H1 (cell line): ENCODE results near the gene CORO2B. TPM values are rescaled to one million over a fixed set of nuclear protein-coding genes. Genes with fewer than 3 reads are reported as not detected.

Source experiments
- CBX8 ChIP-seq: fragments of 300-800, 300-1000 bp; sonication (generic); IDR thresholded peaks from 2 replicates; pipeline ENCODE4 v1.7.1; 2016; ENCODE audit warnings: low read depth, low read length, borderline replicate concordance
- EGR1 ChIP-seq: IDR thresholded peaks from 2 replicates; pipeline ENCODE4 v1.6.1; 2011; ENCODE audit warnings: low read depth, low read length, borderline replicate concordance
- HDAC6 ChIP-seq: IDR thresholded peaks from one replicate; pipeline ENCODE4 v1.7.1; 2012; ENCODE audit warnings: low read depth, mild to moderate bottlenecking, inconsistent platforms, low read length, moderate library complexity
- KDM4A ChIP-seq: IDR thresholded peaks from one replicate; pipeline ENCODE4 v1.7.1; 2012; ENCODE audit warnings: low read depth, mild to moderate bottlenecking, moderate library complexity, low read length, inconsistent platforms; ENCODE audit not compliant: severe bottlenecking
- NRF1 ChIP-seq: IDR thresholded peaks from 2 replicates; pipeline ENCODE4 v1.6.1; 2011; ENCODE audit warnings: mild to moderate bottlenecking, low read depth, low read length, improper control_type of control experiment
- SIX5 ChIP-seq: IDR thresholded peaks from 2 replicates; pipeline ENCODE4 v1.6.1; 2011; ENCODE audit warnings: mild to moderate bottlenecking, low read depth, low read length
- SRF ChIP-seq: IDR thresholded peaks from 2 replicates; pipeline ENCODE4 v1.6.1; 2011; ENCODE audit warnings: mild to moderate bottlenecking, low read depth, low read length, moderate library complexity
- polyA plus RNA-seq, 7 experiments: library from polyadenylated mRNA; depleted of rRNA in 3 of 7; stranded (reverse) in 5 of 7; unstranded in 2 of 7; fragments of >200 nt in 5 of 7; fragments of 200-250 nt in 2 of 7; gene quantifications; 1 replicate in 5 of 7; 2 replicates in 1 of 7; 4 replicates in 1 of 7; pipeline versions ENCODE4 v1.2.1 to v1.2.3, GENCODE V29; 2011 to 2013; ENCODE audit warnings: missing spikeins in 2 of 7, mixed read lengths in 2 of 7
- total RNA-seq: library from RNA; stranded (reverse); fragmentation: NEBNext Ultra II Directional; extraction: Animal tissue kit (Norgen Biotek cat#: 25700); gene quantifications from 2 replicates; pipeline ENCODE4 v1.2.1, GENCODE V29; 2021
- TF ChIP-seq, protein P1 (sequence below): fragments of 300-600 bp; sonication (generic); IDR thresholded peaks from 2 replicates; pipeline ENCODE4 v1.7.1; 2012; ENCODE audit warnings: low read length, moderate library complexity, mild to moderate bottlenecking, inconsistent platforms; ENCODE audit not compliant: insufficient replicate concordance
- TF ChIP-seq, protein P2 (sequence below), 3 experiments: IDR thresholded peaks; 1 replicate in 2 of 3; 2 replicates in 1 of 3; pipeline versions ENCODE4 v1.5.1 to v1.6.1; 2011; ENCODE audit warnings: low read length in 3 of 3, mild to moderate bottlenecking in 3 of 3, inconsistent platforms in 2 of 3, low read depth in 1 of 3, moderate library complexity in 1 of 3; ENCODE audit not compliant: insufficient read depth in 1 of 3; ENCODE audit errors: control extremely low read depth in 1 of 3

Gene CORO2B
- total and polyA plus RNA-seq, 2 of the 8 experiments (the other 6 are each of a cell fraction or from before 2014, with no cell fraction given) = 3.4 to 6.7 TPM

DNA sequence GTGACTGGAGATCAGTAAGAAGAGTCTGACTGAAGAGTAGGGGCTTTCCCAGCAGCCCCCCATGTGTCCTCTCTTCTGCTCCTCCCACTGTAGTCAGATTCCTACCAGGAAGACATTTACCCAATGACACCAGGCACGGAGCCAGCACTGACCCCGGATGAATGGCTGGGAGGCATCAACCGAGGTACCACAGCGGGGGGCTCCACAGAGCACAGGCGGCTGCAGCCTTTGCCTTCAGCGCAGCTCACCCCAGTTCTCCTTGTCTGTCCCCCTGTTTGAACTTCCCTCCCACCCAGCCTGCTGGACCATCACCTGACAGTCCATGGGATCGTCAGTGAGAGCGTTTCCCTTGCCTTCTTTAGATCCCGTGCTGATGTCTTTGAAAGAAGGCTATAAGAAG, 140.3 kb downstream of the CORO2B start (continued):
- TF ChIP-seq, protein P1, sequence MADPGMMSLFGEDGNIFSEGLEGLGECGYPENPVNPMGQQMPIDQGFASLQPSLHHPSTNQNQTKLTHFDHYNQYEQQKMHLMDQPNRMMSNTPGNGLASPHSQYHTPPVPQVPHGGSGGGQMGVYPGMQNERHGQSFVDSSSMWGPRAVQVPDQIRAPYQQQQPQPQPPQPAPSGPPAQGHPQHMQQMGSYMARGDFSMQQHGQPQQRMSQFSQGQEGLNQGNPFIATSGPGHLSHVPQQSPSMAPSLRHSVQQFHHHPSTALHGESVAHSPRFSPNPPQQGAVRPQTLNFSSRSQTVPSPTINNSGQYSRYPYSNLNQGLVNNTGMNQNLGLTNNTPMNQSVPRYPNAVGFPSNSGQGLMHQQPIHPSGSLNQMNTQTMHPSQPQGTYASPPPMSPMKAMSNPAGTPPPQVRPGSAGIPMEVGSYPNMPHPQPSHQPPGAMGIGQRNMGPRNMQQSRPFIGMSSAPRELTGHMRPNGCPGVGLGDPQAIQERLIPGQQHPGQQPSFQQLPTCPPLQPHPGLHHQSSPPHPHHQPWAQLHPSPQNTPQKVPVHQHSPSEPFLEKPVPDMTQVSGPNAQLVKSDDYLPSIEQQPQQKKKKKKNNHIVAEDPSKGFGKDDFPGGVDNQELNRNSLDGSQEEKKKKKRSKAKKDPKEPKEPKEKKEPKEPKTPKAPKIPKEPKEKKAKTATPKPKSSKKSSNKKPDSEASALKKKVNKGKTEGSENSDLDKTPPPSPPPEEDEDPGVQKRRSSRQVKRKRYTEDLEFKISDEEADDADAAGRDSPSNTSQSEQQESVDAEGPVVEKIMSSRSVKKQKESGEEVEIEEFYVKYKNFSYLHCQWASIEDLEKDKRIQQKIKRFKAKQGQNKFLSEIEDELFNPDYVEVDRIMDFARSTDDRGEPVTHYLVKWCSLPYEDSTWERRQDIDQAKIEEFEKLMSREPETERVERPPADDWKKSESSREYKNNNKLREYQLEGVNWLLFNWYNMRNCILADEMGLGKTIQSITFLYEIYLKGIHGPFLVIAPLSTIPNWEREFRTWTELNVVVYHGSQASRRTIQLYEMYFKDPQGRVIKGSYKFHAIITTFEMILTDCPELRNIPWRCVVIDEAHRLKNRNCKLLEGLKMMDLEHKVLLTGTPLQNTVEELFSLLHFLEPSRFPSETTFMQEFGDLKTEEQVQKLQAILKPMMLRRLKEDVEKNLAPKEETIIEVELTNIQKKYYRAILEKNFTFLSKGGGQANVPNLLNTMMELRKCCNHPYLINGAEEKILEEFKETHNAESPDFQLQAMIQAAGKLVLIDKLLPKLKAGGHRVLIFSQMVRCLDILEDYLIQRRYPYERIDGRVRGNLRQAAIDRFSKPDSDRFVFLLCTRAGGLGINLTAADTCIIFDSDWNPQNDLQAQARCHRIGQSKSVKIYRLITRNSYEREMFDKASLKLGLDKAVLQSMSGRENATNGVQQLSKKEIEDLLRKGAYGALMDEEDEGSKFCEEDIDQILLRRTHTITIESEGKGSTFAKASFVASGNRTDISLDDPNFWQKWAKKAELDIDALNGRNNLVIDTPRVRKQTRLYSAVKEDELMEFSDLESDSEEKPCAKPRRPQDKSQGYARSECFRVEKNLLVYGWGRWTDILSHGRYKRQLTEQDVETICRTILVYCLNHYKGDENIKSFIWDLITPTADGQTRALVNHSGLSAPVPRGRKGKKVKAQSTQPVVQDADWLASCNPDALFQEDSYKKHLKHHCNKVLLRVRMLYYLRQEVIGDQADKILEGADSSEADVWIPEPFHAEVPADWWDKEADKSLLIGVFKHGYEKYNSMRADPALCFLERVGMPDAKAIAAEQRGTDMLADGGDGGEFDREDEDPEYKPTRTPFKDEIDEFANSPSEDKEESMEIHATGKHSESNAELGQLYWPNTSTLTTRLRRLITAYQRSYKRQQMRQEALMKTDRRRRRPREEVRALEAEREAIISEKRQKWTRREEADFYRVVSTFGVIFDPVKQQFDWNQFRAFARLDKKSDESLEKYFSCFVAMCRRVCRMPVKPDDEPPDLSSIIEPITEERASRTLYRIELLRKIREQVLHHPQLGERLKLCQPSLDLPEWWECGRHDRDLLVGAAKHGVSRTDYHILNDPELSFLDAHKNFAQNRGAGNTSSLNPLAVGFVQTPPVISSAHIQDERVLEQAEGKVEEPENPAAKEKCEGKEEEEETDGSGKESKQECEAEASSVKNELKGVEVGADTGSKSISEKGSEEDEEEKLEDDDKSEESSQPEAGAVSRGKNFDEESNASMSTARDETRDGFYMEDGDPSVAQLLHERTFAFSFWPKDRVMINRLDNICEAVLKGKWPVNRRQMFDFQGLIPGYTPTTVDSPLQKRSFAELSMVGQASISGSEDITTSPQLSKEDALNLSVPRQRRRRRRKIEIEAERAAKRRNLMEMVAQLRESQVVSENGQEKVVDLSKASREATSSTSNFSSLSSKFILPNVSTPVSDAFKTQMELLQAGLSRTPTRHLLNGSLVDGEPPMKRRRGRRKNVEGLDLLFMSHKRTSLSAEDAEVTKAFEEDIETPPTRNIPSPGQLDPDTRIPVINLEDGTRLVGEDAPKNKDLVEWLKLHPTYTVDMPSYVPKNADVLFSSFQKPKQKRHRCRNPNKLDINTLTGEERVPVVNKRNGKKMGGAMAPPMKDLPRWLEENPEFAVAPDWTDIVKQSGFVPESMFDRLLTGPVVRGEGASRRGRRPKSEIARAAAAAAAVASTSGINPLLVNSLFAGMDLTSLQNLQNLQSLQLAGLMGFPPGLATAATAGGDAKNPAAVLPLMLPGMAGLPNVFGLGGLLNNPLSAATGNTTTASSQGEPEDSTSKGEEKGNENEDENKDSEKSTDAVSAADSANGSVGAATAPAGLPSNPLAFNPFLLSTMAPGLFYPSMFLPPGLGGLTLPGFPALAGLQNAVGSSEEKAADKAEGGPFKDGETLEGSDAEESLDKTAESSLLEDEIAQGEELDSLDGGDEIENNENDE = no peak
- TF ChIP-seq, protein P2, sequence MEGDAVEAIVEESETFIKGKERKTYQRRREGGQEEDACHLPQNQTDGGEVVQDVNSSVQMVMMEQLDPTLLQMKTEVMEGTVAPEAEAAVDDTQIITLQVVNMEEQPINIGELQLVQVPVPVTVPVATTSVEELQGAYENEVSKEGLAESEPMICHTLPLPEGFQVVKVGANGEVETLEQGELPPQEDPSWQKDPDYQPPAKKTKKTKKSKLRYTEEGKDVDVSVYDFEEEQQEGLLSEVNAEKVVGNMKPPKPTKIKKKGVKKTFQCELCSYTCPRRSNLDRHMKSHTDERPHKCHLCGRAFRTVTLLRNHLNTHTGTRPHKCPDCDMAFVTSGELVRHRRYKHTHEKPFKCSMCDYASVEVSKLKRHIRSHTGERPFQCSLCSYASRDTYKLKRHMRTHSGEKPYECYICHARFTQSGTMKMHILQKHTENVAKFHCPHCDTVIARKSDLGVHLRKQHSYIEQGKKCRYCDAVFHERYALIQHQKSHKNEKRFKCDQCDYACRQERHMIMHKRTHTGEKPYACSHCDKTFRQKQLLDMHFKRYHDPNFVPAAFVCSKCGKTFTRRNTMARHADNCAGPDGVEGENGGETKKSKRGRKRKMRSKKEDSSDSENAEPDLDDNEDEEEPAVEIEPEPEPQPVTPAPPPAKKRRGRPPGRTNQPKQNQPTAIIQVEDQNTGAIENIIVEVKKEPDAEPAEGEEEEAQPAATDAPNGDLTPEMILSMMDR (IDR thresholded peaks at IDR 0.05; ENCODE audit: control extremely low read depth in 1 of 3, insufficient read depth in 1 of 3, low read depth in 1 of 3, low read length in 3 of 3) = no peak
- TF ChIP-seq SRF = no peak
- no peak for TF ChIP-seq HDAC6
- no peak for TF ChIP-seq CBX8
- TF ChIP-seq KDM4A = no peak
- no peak for TF ChIP-seq NRF1
- no peak for TF ChIP-seq EGR1
- no peak for TF ChIP-seq SIX5
